Stimulated activated CD8-positive, alpha-beta memory T cell treated with anti-CD3 and anti-CD28 coated beads, Interleukin-7, amount 100 ng/mL, for 24 hours (primary cell): ENCODE data around the gene NAXD.
"Not testable (repeated sequence)": the region's sequence is repeated elsewhere in the genome, so short reads cannot be mapped to it uniquely, and the experiment has no call there.

Source experiments
- DNase-seq: peaks from one replicate; pipeline ENCODE4 v3.0.0-alpha.2; 2020; ENCODE audit warnings: low read depth

Gene NAXD

DNA sequence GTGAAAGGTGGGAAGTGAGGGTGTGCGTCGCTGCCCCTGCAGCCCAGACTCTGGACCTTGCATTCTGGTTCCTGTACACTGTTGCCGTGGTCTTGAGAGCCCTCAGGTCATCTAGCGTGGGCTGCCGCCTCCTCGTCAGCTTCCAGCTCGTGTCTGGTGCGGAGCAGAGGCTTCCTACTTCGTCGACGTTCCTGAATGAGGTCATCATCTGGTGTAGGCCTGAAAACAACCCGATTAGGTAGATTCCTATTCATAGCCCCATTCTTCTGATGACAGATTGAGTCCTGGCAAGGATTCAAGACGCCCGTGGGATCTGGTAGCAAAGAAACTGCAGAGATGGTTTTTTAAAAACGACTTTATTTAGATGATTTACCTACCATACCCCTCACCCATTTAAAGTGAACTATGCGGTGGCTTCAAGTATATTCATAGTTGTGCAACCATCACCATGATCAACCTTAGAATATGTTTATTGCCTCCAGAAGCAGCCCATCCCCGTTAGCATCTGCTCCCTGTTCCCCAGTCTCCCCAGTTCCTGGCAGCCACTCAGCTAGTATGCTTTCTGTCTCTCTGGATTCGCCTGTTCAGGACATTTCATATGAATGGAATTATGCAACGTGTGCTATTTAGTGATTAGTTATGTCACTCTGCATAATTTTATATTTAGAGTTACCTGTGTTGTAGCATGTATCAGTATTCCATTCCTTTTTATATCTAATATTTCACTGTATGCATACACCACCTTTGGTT is 13.8 kb downstream of the NAXD start:
- no peak for DNase-seq

DNA sequence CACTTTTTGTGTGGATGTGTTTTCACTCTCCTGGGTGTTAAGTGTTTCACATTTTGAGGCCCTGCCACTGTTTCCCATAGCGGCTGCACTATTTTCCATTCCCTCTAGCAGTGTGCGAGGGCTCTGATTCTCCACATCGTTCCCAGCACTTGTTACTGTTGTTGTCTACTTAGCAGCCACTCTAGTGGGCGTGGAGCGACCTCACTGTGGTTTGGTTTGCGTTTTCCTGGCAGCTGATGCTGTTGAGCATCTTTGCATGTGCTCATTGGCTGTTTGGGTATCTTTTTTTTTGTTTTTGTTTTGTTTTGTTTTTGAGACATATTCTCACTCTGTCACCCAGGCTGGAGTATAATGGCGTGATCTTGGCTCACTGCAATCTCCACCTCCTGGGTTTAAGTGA is 14.4 kb downstream of the NAXD start:
- no peak for DNase-seq

DNA sequence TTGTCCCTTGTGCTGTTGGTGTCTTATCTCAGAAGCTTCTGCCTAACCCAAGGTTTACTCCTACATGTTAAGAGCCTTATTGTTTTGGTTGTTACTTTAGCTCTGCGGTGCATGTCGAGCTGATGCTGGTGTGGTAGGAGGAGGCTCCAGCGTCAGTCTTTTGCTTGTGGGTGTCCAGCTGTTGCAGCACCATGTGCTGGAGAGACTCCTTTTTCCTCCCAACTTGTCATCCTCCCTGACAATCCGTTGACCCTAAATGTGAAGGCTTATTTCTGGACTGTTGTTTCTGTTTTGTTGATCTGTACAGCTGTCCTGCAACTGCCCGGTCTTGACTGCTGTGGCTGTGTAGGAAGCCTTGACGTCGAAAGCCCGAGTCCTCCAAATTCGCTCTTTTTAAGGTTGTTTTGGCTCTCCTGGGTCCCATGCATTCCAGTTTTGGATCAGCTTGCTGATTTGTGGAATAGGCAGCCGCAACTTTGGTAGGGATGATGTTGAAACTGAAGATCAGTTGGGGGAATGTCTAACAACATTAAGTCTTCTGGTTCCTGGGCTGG is 15.3 kb downstream of the NAXD start:
- DNase-seq = no peak

DNA sequence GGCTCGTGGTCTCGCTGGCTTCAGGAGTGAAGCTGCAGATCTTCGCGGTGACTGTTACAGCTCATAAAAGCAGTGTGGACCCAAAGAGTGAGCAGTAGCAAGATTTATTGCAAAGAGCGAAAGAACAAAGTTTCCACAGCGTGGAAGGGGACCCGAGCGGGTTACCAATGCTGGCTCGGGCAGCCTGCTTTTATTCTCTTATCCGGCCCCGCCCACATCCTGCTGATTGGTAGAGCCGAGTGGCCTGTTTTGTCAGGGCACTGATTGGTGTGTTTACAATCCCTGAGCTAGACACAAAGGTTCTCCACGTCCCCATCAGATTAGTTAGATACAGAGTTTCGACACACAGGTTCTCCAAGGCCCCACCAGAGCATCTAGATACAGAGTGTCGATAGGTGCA is 16.9 kb downstream of the NAXD start:
- not testable (repeated sequence) for DNase-seq

DNA sequence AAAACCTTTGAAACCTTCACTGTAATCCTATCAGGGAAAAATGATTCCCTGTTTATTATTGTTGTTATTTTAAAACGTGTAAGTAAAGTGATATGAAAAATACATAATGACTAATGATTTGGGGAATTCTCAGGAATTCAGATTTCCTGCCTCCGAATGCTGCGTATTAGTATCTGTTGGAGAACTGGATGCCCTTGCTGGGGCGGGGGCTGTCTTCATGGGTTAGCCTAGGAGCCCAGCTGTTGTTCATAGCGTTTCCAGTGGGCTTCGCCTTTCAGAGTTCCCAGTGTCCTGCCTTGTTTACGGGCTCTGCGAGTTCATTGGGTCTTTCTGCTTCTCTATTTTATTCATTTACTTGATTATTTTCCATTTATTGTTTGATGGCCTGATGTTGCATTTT is 18.4 kb downstream of the NAXD start:
- DNase-seq = no peak

DNA sequence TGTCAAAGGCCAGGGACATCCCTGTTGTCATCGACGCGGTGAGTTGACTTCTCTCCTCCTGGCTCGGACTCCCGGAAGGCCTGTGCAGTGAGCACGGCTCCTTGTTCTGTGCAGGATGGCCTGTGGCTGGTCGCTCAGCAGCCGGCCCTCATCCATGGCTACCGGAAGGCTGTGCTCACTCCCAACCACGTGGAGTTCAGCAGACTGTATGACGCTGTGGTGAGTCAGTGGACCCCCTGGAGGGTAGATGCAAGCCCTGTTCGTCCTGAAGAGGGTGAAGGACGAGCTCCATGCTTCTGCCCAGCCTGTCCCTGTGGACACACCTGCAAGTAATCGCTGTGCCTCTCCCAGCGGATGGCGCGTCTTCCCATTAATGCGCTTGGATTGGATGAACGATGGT is 19.2 kb downstream of the NAXD start:
- DNase-seq = no peak

DNA sequence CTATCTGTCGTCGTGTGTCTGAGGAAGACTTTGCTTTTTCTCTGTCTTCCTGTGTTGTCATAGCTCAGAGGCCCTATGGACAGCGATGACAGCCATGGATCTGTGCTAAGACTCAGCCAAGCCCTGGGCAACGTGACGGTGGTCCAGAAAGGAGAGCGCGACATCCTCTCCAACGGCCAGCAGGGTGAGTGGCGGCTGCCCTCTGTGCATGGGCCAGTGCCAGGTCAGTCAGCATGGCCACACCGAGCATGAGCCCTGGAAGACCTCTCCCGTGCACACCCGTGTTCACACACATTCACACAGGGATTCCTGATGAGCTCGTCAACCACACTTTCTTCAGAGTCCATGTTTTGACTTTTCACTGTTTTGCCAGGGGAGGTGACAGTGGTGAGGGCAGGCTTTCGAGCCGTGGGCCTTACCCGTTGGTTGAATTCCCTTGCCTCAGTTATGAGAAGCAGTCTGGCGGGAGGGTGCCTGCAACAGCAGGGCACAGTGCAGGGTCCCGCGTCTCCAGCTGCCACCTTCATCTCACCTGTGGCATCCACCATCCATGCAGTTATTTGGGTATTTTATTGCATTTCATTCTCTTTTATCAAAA is 20.2 kb downstream of the NAXD start:
- DNase-seq = no peak

DNA sequence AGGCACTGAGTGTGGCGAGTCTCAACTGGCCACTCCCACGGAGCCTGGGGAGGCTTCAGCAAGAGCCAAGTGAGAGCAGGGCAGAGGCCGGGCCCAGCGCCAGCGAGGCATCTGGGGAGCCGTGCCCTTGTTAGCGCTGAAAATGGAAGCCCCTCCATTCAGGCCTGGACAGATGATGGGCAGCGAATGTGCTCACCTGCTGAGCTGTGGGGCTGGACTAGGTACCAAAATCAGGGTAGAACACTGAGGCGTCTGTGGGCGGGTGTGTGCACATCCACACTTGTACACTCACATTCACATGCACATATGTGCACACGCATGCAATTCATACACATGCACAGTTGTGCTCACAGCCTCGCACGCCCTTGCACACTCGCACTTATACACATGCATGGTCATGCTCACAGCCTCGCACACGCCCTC is 20.7 kb downstream of the NAXD start:
- no peak for DNase-seq

DNA sequence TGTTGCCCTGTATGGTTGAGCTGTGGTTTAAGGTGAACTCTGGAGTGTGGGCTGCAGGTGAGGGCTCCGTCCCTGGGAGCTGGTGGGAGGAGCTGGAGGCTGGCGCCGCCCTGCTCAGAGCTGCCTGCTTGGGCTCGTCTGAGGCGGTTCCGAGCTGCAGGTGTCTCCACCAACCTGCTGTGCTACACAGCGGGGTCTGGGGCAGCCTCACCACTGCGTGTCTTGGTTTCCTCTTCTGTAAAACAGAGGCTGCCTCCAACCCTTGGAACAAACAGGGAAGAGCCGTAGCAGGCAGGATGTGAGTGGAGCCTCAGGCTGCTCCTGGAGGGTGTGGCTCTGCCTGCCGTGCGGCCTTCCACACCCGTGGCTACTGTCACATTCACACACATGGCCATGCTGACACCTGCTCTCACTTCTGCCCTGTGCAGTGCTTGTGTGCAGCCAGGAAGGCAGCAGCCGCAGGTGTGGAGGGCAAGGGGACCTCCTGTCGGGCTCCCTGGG is 21.4 kb downstream of the NAXD start:
- DNase-seq = no peak

DNA sequence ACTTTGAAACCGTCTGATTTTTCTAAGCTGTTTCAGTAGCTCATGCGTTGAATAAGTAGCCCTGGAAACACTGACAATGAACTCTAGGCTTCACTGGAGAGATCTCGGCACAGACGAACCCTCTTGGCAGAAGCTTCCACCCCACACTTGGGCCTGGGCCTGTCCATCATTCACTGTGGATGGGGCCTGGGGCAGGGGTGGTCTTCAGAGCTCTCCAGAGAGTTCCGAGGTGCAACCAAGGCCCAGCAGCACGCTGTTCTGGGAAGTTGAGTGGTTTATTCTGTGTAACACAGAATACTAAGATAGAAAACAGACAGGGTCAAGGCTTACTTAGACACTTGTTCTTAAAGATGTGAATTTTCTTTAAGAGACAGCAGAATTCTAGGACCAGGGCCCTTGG is 21.9 kb downstream of the NAXD start:
- DNase-seq = no peak

DNA sequence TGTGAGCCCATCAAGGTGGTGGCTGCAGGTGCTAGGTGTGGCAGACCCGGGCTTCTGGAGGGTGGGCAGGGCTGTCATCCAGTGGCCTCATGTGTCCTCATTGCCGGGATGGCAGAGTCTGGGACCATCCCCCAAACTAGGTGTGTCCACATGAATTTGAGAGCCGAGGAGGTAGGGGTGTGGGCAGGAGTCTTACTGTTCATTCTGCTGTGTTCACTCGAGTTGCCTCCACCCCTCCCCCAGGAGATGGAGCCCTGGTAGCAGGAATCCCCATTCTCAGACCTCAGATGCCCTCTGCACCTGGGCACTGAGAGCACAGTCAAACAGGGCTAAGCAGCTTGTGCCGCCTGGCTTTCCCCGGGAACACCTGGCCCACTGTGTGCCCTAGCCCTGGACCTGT is 22.4 kb downstream of the NAXD start:
- no peak for DNase-seq

DNA sequence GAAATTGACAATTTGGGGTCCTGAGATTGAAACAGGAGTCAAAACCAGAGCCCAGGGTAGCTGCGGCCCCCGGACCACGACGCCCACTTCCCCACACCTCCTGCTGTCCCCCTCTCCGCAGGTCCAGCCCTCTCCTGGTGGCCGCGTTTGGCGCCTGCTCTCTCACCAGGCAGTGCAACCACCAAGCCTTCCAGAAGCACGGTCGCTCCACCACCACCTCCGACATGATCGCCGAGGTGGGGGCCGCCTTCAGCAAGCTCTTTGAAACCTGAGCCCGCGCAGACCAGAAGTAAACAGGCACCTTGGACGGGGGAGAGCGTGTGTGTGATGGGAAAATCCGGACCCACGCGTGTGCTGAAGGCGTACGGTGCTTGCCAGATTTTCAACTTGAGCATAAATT is 22.9 kb downstream of the NAXD start:
- DNase-seq = no peak

DNA sequence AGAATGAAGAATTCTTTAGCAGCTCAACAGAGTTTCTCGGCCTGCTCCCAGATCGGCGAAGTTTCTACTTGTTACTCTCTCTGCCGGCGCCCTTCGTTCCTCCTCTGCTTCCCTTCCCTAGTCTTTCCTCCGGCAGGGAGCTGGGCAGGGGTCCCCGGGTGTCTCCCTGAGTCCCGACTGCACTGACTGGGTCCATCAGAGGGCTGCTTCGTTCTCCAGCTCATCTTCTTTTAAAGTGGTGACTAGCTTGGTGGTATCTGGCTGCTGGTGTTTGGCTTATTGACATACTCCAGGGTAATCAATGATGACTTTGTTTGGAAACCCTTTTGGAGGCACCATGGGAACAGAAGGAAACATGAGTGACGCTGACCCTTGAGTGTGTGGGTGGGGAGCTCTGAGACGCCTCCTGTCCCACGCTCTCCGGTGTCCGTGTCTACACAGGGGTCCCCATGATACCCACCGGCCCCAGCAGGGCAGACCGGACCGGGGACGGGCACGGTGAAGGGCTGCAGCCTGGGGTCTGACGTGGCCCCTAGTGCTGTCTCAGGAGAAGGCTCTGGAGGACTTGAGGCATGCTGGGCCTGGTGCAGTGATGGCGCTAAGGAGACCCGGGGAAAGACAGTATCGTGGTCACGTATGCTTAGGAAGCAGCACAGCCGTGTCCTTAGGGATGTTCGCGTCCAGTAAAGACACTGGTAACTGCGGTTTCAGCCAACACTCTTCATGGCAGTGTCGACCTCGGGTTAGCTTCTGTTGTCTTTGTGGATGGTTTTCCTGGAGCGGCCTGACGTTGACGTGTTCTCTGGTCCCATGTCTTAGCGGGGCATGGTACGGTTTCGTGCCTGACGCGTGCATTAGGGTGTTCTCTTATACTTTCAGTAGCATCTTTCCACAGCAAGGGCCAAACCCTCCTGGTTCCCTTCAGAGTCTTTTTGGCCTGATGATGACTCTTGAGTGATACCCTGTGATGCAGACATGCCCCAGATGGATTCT is 23.8 kb downstream of the NAXD start:
- no peak for DNase-seq

DNA sequence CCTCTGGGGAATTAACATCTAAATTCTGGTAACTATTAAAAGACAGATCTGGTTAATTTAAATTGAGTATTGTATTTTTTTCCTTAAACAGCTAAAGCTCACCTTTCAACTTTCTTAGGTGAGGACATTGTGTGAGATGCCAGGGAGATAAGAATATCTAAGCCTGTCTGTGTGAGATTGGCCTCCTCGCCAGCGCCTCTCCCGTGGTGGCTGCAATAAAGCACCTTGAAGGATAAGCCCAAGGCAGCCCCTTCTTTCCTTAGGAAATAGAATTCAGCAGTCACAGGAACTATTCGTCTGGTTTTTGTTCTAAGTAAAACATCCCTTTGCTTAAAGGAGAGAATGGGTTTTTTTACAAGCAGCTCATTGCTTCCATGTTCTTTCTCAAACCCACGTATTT is 24.6 kb downstream of the NAXD start:
- no peak for DNase-seq

DNA sequence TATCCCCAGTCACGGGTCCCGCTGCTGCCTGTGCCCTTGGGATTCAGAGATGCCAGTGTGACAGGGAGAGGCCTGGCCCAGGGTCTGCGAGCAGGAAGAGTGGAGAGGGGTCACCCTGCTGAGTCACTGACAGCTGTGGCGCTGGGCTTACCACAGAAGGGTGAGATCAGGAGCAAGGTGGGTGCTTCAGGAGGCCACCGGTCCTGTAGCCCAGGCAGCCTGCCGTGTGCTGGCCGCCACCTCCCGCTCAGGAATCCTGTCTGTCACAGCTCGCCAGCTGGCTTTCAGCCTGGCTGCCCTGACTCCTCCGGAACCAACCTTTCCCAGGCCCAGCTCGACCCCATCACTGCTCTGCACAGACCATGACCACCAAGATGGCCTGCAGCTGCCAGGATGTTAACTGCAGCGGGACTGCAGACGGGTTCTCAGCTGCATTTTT is 25.3 kb downstream of the NAXD start:
- no peak for DNase-seq

DNA sequence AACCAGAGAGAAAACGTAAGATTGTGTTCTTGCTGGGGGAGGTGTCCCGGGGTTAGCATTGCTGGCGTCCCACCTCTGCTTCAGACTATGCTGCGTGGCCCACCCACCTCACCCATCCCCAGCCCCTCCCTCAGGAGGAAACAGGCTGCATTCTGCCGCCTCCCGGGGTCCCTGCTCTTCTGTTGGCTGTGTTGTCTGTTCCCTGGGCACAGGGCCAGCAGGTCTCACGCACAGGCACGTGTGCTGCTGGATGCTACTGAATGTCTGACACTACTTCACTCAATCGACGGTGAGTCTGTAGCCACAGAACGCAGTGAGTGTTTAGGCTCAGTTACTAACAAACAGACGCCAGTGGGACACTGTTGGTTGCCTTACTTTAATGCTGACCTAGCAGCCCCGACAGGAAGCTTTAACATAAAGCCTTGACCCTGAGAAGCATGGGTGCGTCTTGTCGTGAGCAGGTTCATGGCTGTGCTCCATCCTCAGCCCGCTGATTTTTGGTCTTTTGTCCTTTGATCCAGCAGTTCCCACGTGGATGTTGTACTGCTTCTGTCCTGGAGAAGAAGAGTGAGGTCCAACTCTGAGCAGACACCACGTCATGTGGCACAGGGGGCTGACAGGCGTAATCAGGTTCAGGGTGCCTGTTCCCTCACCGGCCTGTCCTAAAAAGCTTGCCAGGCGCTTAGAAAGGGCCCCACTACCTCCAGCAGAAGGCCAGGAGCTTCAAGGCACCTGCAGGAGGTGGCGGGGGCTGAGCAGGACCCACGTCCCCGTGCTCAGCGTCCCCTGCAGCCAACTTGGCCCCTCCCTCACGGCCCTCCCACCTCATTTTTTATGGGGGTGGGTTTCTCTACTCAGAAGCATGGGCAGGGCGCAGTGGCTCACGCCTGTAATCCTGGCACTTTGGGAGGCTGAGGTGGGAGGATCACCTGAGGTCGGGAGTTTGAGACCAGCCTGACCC is 26.0 kb downstream of the NAXD start:
- DNase-seq = no peak

DNA sequence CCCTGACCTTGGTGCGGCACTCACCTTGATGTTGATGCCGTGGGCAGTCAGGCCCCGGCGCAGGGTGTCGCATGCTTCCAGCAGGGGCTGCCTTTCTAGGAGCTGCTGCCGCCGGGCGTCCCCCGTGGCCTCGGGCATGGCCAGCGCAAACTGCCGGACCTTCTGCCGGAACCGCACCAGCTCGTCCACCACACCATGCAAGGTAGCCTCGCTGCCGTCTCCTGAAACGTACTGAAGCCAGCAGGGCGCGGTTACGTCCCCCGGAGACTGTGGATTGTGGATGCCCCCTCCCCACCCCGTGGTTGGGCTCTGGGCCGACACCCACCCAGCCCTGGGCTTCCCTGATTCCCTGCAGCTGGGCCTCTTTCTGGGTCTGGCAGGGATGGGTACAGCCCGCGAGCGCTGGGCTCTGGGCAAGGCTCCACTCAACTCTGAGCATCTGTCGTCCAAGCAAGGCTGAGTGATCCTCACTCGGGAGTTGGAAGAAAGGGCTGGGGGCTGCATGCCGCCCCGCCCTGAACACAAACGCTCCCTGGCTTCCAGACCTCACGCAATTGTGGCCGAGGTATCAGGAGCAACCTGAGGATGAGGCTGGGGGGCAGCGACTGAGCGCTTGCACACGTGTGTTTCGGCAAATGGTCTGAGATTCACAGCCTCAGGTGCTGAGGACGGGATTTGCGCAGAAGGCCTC is 27.1 kb downstream of the NAXD start:
- no peak for DNase-seq

DNA sequence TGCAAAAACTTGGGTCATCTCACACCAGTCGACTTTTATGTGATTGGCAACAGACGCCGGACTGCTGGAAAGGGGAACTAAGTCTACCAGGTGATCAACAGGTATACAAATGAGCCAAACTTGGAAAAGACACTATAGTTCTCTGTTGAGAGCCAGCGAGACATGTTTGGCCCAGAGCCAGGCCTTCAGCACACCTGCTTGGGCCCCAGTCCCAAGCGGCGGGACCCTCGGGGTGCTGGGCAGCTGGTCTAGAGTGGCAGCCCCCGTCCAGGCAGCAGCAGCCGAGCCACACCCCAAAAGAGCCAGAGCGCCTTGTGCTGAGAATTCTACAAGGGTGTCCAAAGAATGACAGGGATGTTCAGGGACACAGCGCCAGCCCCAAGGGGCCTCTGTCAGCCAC is 28.0 kb downstream of the NAXD start:
- DNase-seq = no peak

DNA sequence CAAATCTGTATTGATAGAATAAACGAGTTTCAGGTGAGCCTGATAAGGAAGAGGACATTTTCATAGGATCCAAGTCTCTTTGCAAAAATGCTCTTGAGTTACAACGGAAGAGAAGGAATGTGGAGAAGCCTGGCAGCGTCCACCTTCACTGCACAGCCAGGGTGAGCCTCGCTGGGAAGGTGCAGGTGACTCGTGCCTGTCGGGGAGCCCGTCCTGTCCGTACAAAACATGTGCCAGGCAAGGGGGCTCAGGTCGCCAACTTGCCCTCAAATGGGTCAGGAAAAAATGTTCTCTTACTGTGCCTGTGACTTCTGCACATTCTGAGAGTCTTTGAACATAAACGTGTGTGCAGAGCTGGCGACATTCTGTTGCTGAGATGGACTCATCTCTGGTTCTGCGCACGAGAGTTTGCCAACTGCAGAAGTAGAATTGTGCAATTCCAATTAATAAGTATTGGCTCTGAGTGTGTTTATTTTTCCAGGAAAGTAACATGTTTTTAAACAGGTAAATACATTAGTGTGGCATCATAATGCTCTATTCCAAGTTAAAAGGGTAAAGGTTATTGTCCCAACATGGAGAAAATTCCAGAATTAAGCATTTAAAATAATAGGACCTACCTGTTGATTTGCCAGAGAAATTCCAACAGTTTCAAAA is 28.6 kb downstream of the NAXD start:
- DNase-seq = no peak
